Aorta (tissue), 5 donors: Measurements from ENCODE around the gene TMEM182. TPM values are rescaled to one million over a fixed set of nuclear protein-coding genes. Genes with fewer than 3 reads are reported as not detected.

Experiments used
- ATAC-seq: fragments of 200-7000 bp; cut with Tn5 transposase; one replicate; pipeline ENCODE4 v1.9.1; 2022; ENCODE audit warnings: moderate library complexity; ENCODE audit not compliant: low FRiP score
- DNase-seq, 2 donors: peaks; one replicate each; pipeline ENCODE4 v3.0.0-alpha.2; 2020
- H3K27ac ChIP-seq, 2 donors: one replicate each; pipeline ENCODE4 v1.5.1; 2013; ENCODE audit warnings: low read length in 2 of 2, mild to moderate bottlenecking in 2 of 2, moderate library complexity in 2 of 2, control low read depth in 1 of 2, inconsistent platforms in 1 of 2, low read depth in 1 of 2
- H3K27me3 ChIP-seq, 2 donors: one replicate each; pipeline ENCODE4 v1.6.1; 2013; ENCODE audit warnings: control low read depth in 1 of 2, low read length in 1 of 2, mild to moderate bottlenecking in 1 of 2, moderate library complexity in 1 of 2; ENCODE audit not compliant: insufficient read depth in 2 of 2, control insufficient read depth in 1 of 2
- H3K36me3 ChIP-seq, 2 donors: one replicate each; pipeline ENCODE4 v1.6.1; 2013; ENCODE audit warnings: control low read depth in 1 of 2, low read length in 1 of 2, mild to moderate bottlenecking in 1 of 2; ENCODE audit not compliant: insufficient read depth in 2 of 2, control insufficient read depth in 1 of 2
- H3K4me1 ChIP-seq, 2 donors: one replicate each; pipeline ENCODE4 v1.6.1; 2013; ENCODE audit warnings: low read length in 2 of 2, control low read depth in 1 of 2, mild to moderate bottlenecking in 1 of 2, moderate library complexity in 1 of 2; ENCODE audit not compliant: insufficient read depth in 2 of 2, control insufficient read depth in 1 of 2
- H3K4me3 ChIP-seq, 2 donors: one replicate each; pipeline ENCODE4 v1.5.1; 2013; ENCODE audit warnings: low read length in 2 of 2, control low read depth in 1 of 2, mild to moderate bottlenecking in 1 of 2
- H3K9me3 ChIP-seq: one replicate; pipeline ENCODE4 v1.6.1; 2013; ENCODE audit warnings: mild to moderate bottlenecking, low read length; ENCODE audit not compliant: control insufficient read depth
- WGBS, 2 donors: extraction: QIAGEN DNeasy Blood & Tissue Kit; methylation state at CpG; one replicate each; pipeline ENCODE4 v1.1.7; 2013; 5-methylcytosine and 5-hydroxymethylcytosine counted together
- intact Hi-C, 2 donors: fragments of 100-400 bp; cut with DNase I; formaldehyde crosslinking; loops; one replicate each; pipeline versions ENCODE4 v1.14.2 to v1.15.0; 2022
- polyA plus RNA-seq, 2 donors: library from polyadenylated mRNA; stranded (reverse); fragments of 200-250 nt; gene quantifications; one replicate each; pipeline ENCODE4 v1.2.3, GENCODE V29; 2013
- total RNA-seq, 2 donors: library from RNA; stranded (reverse); fragmentation: NEBNext Ultra II Directional; extraction: Animal tissue kit (Norgen Biotek cat#: 25700); gene quantifications; one replicate each; pipeline ENCODE4 v1.2.1, GENCODE V29; 2021
- donor health status: healthy with polysubstance abuse.
- donor health status: Bipolar disorder and iron deficiency.
- donor health status: DM: no; HTN: no; CAD: no.
- donor health status: DM: no; HTN: no; CAD: no.
- donor health status: DM: yes; HTN: yes; CAD: no.

TMEM182 gene
- total and polyA plus RNA-seq, 4 donors = 0.56 to 4.5 (median 1.5) TPM

- ATAC-seq = no peak
- DNase-seq = no peak
- no peaks in the 10 kb centered on the region for H3K4me1 ChIP-seq
- H3K27me3 ChIP-seq = no peaks in the 10 kb centered on the region
- intact Hi-C loops = no loop called here
- H3K4me3 ChIP-seq = no peak overlapping the region
- no peak overlapping the region for H3K27ac ChIP-seq
- peaks cover 9% of the 10 kb centered on the region for H3K9me3 ChIP-seq
- H3K36me3 ChIP-seq = peaks cover 1 to 4% of the 10 kb centered on the region in 2 donors
- WGBS, 2 donors = 98% methylated on average over 11 of the region's 11 CpGs
Observed at GRCh38 chr2:102801858-102802699, 40.2 kb downstream of the TMEM182 start.

DNA sequence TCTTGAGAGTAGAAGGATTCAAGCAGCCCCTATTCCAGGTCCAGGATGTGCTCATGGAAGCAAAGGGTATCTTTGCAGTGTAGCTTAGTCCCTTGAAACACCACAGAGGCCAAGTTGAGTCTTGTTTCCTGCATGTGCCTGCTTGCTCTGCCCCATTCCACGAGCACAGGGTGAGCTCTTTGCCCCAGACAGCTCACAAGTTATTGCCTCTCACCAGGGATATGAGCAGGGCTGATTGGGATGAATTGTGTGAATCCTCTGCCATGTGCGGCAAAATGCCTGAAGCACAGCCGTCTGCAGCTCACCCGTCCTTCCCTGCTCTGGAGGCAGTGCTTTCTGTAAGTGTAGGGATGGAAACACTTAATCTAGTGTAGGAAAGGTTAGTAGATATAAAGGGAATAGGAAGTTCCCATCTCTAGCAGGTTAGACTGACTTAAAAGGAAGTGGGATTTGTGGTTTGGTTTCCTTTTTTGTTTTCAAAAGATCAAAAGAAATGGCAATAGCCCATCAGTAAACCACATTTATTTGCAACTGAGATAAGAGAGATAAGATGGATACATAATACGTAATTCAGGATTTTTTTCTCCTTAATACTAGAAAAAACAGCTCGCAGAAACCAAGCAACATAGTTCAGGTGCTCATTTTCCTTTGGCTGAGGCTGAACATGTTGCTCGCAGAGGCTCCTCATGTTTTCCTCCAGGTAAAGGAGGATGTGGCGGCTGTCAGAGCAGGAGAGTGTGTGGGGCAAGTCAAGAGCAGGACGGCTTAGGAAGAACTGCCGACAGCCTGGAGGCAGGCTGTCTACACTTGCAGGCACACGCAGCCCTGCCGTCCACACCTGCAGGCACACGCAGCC is 41.4 kb downstream of the TMEM182 start:
- WGBS, 2 donors = 93 to 94% methylated on average over 13 of the region's 13 CpGs
- intact Hi-C loops = no loop called here
- Histone ChIP-seq H3K36me3 (peaks cover 1 to 4% of the 10 kb centered on the region in 2 donors), H3K4me3 (no peak overlapping the region), H3K27ac (no peak overlapping the region), H3K27me3 (no peaks in the 10 kb centered on the region), H3K9me3 (peaks cover 9% of the 10 kb centered on the region), H3K4me1 (no peaks in the 10 kb centered on the region)
- no peak for DNase-seq
- ATAC-seq = peak; percentile 19

DNA sequence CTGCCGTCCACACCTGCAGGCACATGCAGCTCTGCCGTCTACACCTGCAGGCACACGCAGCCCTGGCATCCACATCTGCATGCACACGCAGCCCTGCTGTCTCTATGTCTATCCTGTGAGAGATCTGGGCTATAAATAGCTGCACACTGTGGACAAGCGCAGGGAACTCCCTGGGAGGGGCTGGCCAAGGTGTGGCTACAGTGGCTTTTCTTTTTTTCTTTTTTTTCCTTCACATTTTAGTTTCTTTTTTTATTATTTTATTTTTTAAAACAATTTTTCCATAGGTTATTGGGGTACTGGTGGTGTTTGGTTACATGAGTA is 42.0 kb downstream of the TMEM182 start:
- ATAC-seq = no peak
- intact Hi-C loops = no loop called here

GRCh38 chr2:102806250-102806837 is 44.5 kb downstream of the TMEM182 start:
- Histone ChIP-seq H3K9me3 (peaks cover 5% of the 10 kb centered on the region), H3K36me3 (no peaks in the 10 kb centered on the region), H3K4me3 (no peak overlapping the region), H3K4me1 (no peaks in the 10 kb centered on the region), H3K27ac (no peak overlapping the region), H3K27me3 (no peaks in the 10 kb centered on the region)
- intact Hi-C loops = loop anchor here (5.0 kb wide), 1 partner anchor 54 kb away; no protein-coding TSS in a partner anchor
- peak; percentile 54 to 78 for DNase-seq
- WGBS, 2 donors = 33 to 37% methylated on average over 9 of the region's 9 CpGs
- ATAC-seq = peak; percentile 78

More for the DNA sequence above, 42.0 kb downstream of the TMEM182 start:
- Histone ChIP-seq H3K4me1 (no peaks in the 10 kb centered on the region), H3K9me3 (peaks cover 9% of the 10 kb centered on the region), H3K27me3 (no peaks in the 10 kb centered on the region), H3K36me3 (peaks cover 1 to 4% of the 10 kb centered on the region in 2 donors), H3K4me3 (no peak overlapping the region), H3K27ac (no peak overlapping the region)
- 91 to 93% methylated on average over 5 of the region's 5 CpGs for WGBS, 2 donors
- no peak for DNase-seq

GRCh38 chr2:102809291-102810189 is 47.7 kb downstream of the TMEM182 start:
- 68 to 71% methylated on average over 9 of the region's 9 CpGs for WGBS, 2 donors
- Histone ChIP-seq H3K27me3 (no peaks in the 10 kb centered on the region), H3K36me3 (no peaks in the 10 kb centered on the region), H3K4me3 (no peak overlapping the region), H3K4me1 (no peaks in the 10 kb centered on the region), H3K9me3 (no peaks in the 10 kb centered on the region), H3K27ac (no peak overlapping the region)
- intact Hi-C loops = loop anchor here (5.0 kb wide), 1 partner anchor 57 kb away; no protein-coding TSS in a partner anchor
- DNase-seq = no peak
- no peak for ATAC-seq

- Histone ChIP-seq H3K4me3 (no peak overlapping the region), H3K27me3 (no peaks in the 10 kb centered on the region), H3K27ac (no peak overlapping the region), H3K36me3 (no peaks in the 10 kb centered on the region), H3K9me3 (no peaks in the 10 kb centered on the region), H3K4me1 (no peaks in the 10 kb centered on the region)
- 88 to 91% methylated on average over 2 of the region's 2 CpGs for WGBS, 2 donors
- DNase-seq (no peak), ATAC-seq (no peak)
- intact Hi-C loops = no loop called here
Observed at GRCh38 chr2:102815285-102815684, 53.5 kb downstream of the TMEM182 start.

DNA sequence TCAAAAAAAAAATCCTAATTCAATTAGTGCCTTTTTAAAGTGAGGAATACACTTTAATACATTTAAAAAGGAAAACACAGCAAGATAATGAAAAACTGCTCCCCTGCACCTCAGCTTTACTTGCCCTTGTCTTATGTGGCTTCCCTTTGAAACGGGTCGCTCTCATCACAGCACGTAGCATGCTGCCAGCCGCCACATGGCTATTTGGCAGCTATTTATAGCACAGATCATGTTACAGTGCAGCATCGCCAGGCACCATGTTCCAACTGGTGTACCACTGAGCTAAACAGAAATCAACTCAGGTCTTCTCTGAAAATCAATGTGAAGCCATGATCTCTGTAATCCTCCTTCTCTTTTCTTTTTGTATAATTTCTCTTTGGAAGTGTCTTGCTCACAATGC is 65.1 kb downstream of the TMEM182 start:
- intact Hi-C loops = no loop called here
- no peaks in the 10 kb centered on the region for H3K36me3 ChIP-seq
- H3K27ac ChIP-seq = no peak overlapping the region
- 2 to 4% methylated on average over 5 of the region's 5 CpGs for WGBS, 2 donors
- H3K9me3 ChIP-seq = no peaks in the 10 kb centered on the region
- H3K4me3 ChIP-seq = no peak overlapping the region
- H3K27me3 ChIP-seq = no peaks in the 10 kb centered on the region
- ATAC-seq = peak; percentile 64
- DNase-seq = no peak
- H3K4me1 ChIP-seq = peaks cover 0 to 5% of the 10 kb centered on the region in 2 donors

GRCh38 chr2:102832789-102833188 is 71.0 kb downstream of the TMEM182 start:
- Histone ChIP-seq H3K27ac (no peak overlapping the region), H3K36me3 (no peaks in the 10 kb centered on the region), H3K4me1 (no peaks in the 10 kb centered on the region), H3K9me3 (no peaks in the 10 kb centered on the region), H3K27me3 (no peaks in the 10 kb centered on the region), H3K4me3 (no peak overlapping the region)
- ATAC-seq (no peak), DNase-seq (no peak)
- intact Hi-C loops = no loop called here
- WGBS, 2 donors = 81 to 83% methylated on average over 2 of the region's 2 CpGs
